Stomach smooth muscle (tissue), 2 donors: Measurements from ENCODE around the gene SLC38A4.
"Not testable (repeated sequence)": the region's sequence is repeated elsewhere in the genome, so short reads cannot be mapped to it uniquely, and the experiment has no call there.

Experiments
- H3K27ac ChIP-seq: one replicate; pipeline ENCODE4 v1.7.0; 2013; ENCODE audit warnings: mild to moderate bottlenecking, low read length, inconsistent platforms
- H3K27me3 ChIP-seq, 2 donors: one replicate each; pipeline ENCODE4 v1.7.0; 2013; ENCODE audit warnings: low read length in 2 of 2; ENCODE audit not compliant: insufficient read depth in 2 of 2, control insufficient read depth in 1 of 2
- H3K36me3 ChIP-seq, 2 donors: one replicate each; pipeline ENCODE4 v1.7.0; 2013; ENCODE audit warnings: low read length in 2 of 2; ENCODE audit not compliant: control insufficient read depth in 2 of 2, insufficient read depth in 2 of 2
- H3K4me1 ChIP-seq: one replicate; pipeline ENCODE4 v1.7.0; 2013; ENCODE audit warnings: low read length; ENCODE audit not compliant: control insufficient read depth, insufficient read depth
- H3K4me3 ChIP-seq, 2 donors: one replicate each; pipeline ENCODE4 v1.7.0; 2013; ENCODE audit warnings: low read length in 2 of 2
- H3K9ac ChIP-seq, 2 donors: one replicate each; pipeline ENCODE4 v1.7.0; 2013; ENCODE audit warnings: low read length in 2 of 2, mild to moderate bottlenecking in 1 of 2
- H3K9me3 ChIP-seq, 2 donors: one replicate each; pipeline ENCODE4 v1.7.0; 2013; ENCODE audit warnings: low read length in 2 of 2; ENCODE audit not compliant: control insufficient read depth in 2 of 2
- donor health status: healthy.
- donor health status: Pancreatic carcinoma.

SLC38A4 gene, protein sequence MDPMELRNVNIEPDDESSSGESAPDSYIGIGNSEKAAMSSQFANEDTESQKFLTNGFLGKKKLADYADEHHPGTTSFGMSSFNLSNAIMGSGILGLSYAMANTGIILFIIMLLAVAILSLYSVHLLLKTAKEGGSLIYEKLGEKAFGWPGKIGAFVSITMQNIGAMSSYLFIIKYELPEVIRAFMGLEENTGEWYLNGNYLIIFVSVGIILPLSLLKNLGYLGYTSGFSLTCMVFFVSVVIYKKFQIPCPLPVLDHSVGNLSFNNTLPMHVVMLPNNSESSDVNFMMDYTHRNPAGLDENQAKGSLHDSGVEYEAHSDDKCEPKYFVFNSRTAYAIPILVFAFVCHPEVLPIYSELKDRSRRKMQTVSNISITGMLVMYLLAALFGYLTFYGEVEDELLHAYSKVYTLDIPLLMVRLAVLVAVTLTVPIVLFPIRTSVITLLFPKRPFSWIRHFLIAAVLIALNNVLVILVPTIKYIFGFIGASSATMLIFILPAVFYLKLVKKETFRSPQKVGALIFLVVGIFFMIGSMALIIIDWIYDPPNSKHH

DNA sequence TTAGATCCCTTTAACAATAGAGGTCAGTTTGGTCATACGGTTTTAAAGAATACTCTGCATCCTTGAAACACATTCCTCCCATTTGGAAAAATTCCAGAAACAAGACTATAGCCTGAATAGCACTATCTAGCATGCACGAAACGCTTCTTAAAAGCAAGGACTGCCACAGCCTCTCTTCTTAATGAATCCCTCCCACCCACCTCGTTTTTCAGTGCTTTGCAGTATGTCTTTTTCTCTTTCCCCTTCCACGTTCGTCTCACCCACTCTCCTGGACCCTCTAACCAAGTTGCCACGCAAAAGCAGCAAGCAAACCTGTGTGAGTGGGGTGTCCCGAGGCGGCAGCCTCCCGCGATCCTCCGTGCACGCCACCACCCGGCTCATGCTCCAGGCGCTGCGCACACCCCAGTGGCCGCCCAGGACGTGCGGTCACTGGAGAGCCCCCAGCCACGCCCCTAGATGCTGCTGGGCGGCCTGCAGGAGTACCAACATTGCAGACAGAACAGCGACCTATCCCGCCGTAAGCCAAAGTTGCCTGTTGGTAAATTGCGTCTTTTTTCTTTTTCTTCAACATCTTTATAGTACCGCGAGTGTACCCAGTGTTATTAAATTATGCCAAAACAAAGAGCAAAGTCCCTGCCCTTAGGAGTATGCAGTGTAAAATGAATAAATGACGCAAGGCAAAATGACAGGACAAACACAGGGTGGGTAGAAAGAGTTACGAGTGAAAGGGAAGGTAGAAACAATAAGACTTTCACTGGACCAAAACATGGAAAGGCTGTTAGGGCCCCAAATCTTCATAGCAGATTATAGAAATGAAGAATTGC lies at the start of gene SLC38A4:
SLC38A4 (minus strand) TSS at position 407 of the 824 bp plus-strand sequence. CDS start 32,926 bp downstream, outside the sequence.
- no peaks in the 10 kb centered on the region for H3K36me3 ChIP-seq
- H3K9me3 ChIP-seq = no peaks in the 10 kb centered on the region
- H3K27me3 ChIP-seq = peaks cover 6 to 22% of the 10 kb centered on the region in 2 donors
- H3K9ac ChIP-seq = no peak within 1 kb of the TSS
- no peaks in the 10 kb centered on the region for H3K4me1 ChIP-seq
- H3K27ac ChIP-seq = no peak within 1 kb of the TSS
- peak within 1 kb of the TSS in 1 of 2 donors; percentile 56 for H3K4me3 ChIP-seq

DNA sequence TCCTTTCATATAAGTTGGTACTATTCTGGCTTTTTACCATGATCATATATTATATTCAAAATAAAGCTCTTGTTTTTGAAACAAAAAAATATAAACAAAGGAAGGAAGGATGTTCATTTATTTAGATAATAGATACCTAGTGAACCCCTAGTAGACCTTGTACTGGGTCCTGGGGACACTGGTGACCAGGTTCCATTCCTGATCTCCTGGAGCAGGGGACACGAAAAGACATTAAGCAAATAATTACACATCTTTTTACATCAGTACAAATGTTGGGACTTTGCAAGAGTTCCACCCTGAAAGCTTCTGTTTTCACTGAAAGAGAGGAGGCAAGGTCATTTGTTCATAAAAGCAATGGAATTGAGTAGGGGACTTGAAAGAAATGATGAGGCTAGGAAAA lies 49.3 kb upstream of the SLC38A4 start:
- H3K4me1 ChIP-seq = no peaks in the 10 kb centered on the region

DNA sequence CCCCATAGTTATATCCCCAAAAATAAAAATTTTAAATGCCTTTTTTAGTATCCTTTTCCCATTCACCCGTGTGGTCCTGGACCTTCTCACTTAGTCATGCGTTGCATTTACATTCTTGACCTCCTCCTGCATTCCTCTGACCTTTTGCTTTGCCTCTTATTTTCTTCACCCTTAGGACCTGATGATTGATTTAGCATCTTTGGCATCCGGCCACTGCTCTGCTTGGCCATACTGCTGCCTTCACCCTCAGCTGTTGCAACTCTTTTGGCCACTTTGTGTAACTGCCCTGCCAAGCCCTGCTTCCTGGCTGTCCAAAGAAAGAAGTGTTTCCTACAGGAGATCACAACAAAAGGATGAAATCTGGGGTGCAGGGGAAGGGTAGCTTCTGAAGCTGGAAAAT lies 48.8 kb upstream of the SLC38A4 start:
- Histone ChIP-seq H3K4me1 (no peaks in the 10 kb centered on the region), H3K4me3 (no peak overlapping the region), H3K9ac (no peak overlapping the region), H3K36me3 (no peaks in the 10 kb centered on the region), H3K9me3 (peaks cover 0 to 7% of the 10 kb centered on the region in 2 donors), H3K27me3 (no peaks in the 10 kb centered on the region), H3K27ac (no peak overlapping the region)

More for the DNA sequence above, 49.3 kb upstream of the SLC38A4 start:
- H3K27ac ChIP-seq = no peak overlapping the region
- no peak overlapping the region for H3K9ac ChIP-seq
- no peaks in the 10 kb centered on the region for H3K36me3 ChIP-seq
- H3K27me3 ChIP-seq = no peaks in the 10 kb centered on the region
- H3K4me3 ChIP-seq = no peak overlapping the region
- H3K9me3 ChIP-seq = peaks cover 0 to 7% of the 10 kb centered on the region in 2 donors

DNA sequence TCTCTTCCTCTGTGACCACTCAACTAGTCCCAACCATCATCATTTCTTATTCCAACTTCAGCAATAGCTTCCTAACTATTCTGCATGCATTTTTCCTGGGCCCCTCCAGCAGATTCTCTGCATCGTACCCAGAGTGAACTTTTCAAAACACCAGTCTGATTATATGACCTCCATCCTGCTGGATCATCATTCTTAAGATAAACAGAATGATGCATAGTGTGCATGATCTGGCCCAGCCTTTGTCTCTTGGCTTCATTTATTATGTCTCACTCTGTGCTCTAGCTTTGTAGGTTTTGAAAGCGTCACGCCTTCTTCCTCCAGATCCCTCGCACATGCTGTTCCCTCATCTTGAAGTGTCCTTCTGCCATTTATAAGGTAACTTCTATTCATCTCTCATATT lies 46.3 kb upstream of the SLC38A4 start:
- Histone ChIP-seq H3K9me3 (peaks cover 0 to 3% of the 10 kb centered on the region in 2 donors), H3K36me3 (no peaks in the 10 kb centered on the region), H3K9ac (no peak overlapping the region), H3K27ac (no peak overlapping the region), H3K27me3 (no peaks in the 10 kb centered on the region), H3K4me1 (no peaks in the 10 kb centered on the region), H3K4me3 (no peak overlapping the region)

DNA sequence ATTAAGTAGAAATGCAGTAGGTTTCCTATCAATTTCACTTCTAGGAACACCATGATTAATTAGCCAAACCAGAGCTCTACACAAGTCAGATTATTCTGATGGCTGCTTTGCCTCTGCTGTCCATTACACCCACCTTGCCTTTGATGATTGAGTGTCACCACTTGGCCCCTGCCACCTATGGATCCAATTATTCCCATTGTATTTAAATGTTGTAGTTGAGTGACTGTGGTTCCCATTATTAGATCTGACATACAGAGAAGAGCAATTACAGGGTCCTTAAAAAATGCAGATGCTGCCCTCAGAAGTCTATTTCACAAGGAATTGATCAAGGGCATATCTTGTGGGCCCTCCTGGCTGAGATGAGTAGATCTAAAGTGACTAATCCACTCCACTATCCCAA lies 39.5 kb upstream of the SLC38A4 start:
- no peaks in the 10 kb centered on the region for H3K27me3 ChIP-seq
- no peak overlapping the region for H3K9ac ChIP-seq
- H3K4me3 ChIP-seq = no peak overlapping the region
- H3K27ac ChIP-seq = no peak overlapping the region
- peaks cover 11 to 13% of the 10 kb centered on the region in 2 donors for H3K9me3 ChIP-seq
- H3K36me3 ChIP-seq = no peaks in the 10 kb centered on the region
- no peaks in the 10 kb centered on the region for H3K4me1 ChIP-seq

DNA sequence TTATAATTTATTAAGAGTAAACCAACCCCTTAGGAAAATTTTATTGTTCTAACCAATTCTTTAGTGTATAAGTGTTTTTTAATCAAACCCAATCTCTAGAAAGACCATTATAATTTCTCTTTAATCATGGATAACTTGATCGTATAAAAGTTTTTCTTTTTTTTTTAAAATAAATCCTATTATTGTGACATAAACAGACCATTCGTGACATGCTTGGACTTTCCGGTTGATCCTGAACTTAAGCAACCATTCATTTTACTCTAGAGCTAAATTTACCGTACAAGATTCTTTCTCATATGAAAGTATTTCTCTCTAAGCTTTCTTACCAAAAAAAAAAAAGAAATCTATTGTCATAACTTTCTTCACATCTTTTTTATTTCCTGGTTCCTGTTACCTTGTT lies 32.6 kb upstream of the SLC38A4 start:
- H3K27me3 ChIP-seq = no peaks in the 10 kb centered on the region
- H3K4me3 ChIP-seq = no peak overlapping the region
- H3K9ac ChIP-seq = no peak overlapping the region
- no peaks in the 10 kb centered on the region for H3K36me3 ChIP-seq
- H3K4me1 ChIP-seq = no peaks in the 10 kb centered on the region
- no peak overlapping the region for H3K27ac ChIP-seq
- no peaks in the 10 kb centered on the region for H3K9me3 ChIP-seq

DNA sequence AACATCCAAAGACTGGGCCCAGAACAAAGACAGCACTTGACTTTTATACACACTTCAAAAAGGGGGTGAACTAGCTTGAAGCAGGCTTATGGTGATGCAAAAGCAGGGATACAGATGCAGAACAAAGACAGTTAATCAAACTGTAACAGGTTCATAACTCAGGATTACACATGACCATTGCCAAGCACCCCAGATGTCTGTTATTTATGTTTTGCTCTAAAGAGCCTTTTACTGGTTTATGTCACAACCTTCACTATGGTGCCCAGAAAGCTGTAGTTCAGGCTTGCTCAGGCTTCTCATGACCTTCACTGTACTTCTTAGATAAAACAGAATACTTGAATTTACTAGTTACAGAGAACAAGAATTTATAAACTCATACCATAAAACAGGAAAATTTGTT lies 31.7 kb upstream of the SLC38A4 start:
- Histone ChIP-seq H3K9me3 (no peaks in the 10 kb centered on the region), H3K36me3 (no peaks in the 10 kb centered on the region), H3K27me3 (no peaks in the 10 kb centered on the region), H3K27ac (no peak overlapping the region), H3K4me1 (no peaks in the 10 kb centered on the region), H3K4me3 (no peak overlapping the region), H3K9ac (no peak overlapping the region)

DNA sequence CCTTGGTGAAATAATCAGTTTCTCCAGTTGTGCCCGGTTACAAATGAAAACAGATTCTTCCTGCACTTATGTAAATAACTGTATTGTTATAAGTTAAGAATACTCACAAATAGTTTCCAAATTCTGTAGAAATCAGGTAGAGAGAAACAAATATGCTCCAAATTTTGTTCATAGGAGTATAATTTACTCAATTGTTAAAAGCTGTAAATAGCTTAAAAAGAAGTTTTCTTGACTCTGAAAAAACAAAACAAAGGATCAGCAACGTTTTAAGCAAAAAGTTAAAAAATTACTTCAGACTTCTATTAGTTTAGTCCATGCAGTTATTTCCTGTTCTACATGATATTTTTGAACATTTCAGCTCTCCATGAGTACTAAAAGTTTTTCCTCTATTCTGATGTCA lies 30.0 kb upstream of the SLC38A4 start:
- Histone ChIP-seq H3K4me3 (no peak overlapping the region), H3K27ac (no peak overlapping the region), H3K36me3 (no peaks in the 10 kb centered on the region)

DNA sequence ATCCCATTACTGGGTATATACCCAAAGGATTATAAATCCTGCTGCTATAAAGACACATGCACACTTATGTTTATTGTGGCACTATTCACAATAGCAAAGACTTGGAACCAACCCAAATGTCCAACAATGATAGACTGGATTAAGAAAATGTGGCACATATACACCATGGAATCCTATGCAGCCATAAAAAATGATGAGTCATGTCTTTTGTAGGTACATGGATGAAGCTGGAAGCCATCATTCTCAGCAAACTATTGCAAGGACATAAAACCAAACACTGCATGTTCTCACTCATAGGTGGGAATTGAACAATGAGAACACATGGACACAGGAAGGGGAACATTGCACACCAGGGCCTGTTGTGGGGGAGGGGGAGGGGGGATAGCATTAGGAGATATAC lies 28.4 kb upstream of the SLC38A4 start:
- not testable (repeated sequence) for H3K36me3 ChIP-seq, H3K27ac ChIP-seq, H3K27me3 ChIP-seq, H3K4me3 ChIP-seq, H3K4me1 ChIP-seq, H3K9me3 ChIP-seq, H3K9ac ChIP-seq

More for the DNA sequence above, 30.0 kb upstream of the SLC38A4 start:
- H3K4me1 ChIP-seq = no peaks in the 10 kb centered on the region
- H3K27me3 ChIP-seq = no peaks in the 10 kb centered on the region
- H3K9me3 ChIP-seq = no peaks in the 10 kb centered on the region
- no peak overlapping the region for H3K9ac ChIP-seq

DNA sequence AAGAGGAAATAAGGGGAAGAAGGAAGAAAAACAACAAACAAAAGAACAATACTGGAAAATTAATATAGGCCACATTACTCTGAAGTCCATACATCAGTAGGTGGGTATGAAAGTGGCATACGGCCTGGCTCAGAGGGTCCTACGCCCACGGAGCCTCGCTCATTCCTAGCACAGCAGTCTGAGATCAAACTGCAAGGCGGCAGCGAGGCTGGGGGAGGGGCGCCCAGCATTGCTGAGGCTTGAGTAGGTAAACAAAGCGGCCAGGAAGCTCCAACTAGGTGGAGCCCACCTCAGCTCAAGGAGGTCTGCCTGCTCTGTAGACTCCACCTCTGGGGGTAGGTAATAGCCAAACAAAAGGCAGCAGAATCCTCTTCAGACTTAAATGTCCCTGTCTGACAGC lies 23.0 kb upstream of the SLC38A4 start:
- not testable (repeated sequence) for H3K4me1 ChIP-seq, H3K27me3 ChIP-seq, H3K9ac ChIP-seq, H3K27ac ChIP-seq, H3K36me3 ChIP-seq, H3K4me3 ChIP-seq, H3K9me3 ChIP-seq
